ENCODE measurements around the gene CMTM3.
"Not testable (repeated sequence)": the region's sequence is repeated elsewhere in the genome, so short reads cannot be mapped to it uniquely, and the experiment has no call there.

Gene CMTM3

DNA sequence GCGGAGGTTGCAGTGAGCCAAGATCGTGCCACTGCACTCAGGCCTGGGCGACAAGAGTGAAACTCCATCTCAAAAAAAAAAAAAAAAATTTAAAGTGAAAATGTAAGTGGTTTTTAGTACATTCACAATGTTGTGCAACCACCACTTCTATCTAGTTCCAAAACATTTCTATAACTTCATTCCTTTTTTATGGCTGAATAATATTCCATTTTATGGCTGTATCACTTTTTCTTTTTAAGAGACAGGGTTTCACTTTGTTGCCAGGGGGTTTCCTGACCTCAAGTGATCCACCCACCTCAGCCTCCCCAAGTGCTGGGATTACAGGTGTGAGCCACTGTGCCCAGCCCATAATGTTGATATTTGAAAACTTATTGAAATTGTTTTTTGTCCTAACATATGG lies 11.7 kb upstream of the CMTM3 start:
- no peak overlapping the region for H3K4me3 ChIP-seq (ENCODE audit: low read depth, low read length)
- TF ChIP-seq CTCF (conservative IDR thresholded peaks at IDR 0.05; ENCODE audit: low read depth, low read length) = no peak
- no peak for DNase-seq (ENCODE audit: low read depth)

GRCh38 chr16:66594739-66595138 lies 9.8 kb upstream of the CMTM3 start:
- no peak for DNase-seq (ENCODE audit: low read depth)
- TF ChIP-seq CTCF (conservative IDR thresholded peaks at IDR 0.05; ENCODE audit: low read depth, low read length) = no peak
- no peak overlapping the region for H3K4me3 ChIP-seq (ENCODE audit: low read depth, low read length)

GRCh38 chr16:66596559-66596958 lies 7.9 kb upstream of the CMTM3 start:
- H3K4me3 ChIP-seq (ENCODE audit: low read depth, low read length); DNase-seq (ENCODE audit: low read depth): not testable (repeated sequence)

DNA sequence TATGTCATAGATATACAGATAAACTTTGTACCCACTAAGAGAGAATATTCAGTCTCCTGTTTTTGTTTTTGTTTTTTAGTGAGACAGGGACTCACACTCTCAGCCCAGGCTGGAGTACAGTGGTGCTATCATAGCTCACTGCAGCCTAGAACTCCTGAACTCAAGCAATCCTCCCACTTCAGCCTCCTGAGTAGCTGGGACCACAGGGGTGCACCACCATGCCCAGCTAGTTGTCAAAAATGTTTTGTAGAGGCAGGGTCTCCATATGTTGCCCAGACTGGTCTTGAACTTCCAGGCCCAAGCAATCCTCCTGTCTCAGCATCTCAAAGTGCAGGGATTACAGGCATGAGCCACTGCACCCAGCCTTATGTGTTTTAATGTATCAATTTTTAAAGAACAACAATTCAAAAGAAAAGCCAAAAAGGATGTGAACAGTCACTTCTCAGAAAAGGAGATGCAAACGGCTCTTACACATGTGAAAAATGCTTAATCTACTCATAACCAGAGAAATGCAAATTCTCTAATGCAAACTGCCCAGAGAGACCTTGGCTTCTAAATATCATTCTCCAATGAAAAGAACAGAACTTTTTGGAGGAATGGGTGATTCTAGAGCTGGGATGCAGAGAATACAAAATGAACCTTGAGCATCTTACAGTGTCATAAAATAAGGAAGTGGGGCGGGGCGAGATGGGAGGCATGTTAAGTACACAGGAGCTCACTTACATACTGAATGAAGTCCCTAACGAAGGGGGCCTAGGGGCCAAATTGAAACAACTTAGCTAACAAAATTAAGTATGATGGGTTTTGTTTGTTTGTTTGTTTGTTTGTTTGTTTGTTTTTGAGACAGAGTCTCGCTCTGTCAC lies 7.3 kb upstream of the CMTM3 start:
- no peak overlapping the region for H3K4me3 ChIP-seq (ENCODE audit: low read depth, low read length)
- DNase-seq (ENCODE audit: low read depth) = no peak
- TF ChIP-seq CTCF (conservative IDR thresholded peaks at IDR 0.05; ENCODE audit: low read depth, low read length) = no peak

- no peak for DNase-seq (ENCODE audit: low read depth)
- TF ChIP-seq CTCF (conservative IDR thresholded peaks at IDR 0.05; ENCODE audit: low read depth, low read length) = no peak
These were observed 6.4 kb upstream of the CMTM3 start for GRCh38 chr16:66598111-66598510.

GRCh38 chr16:66599726-66600125 lies 4.8 kb upstream of the CMTM3 start:
- no peak for TF ChIP-seq CTCF (conservative IDR thresholded peaks at IDR 0.05; ENCODE audit: low read depth, low read length)
- no peak overlapping the region for H3K4me3 ChIP-seq (ENCODE audit: low read depth, low read length)
- DNase-seq (ENCODE audit: low read depth) = no peak

More at GRCh38 chr16:66598111-66598510, 6.4 kb upstream of the CMTM3 start:
- H3K4me3 ChIP-seq (ENCODE audit: low read depth, low read length) = no peak overlapping the region

DNA sequence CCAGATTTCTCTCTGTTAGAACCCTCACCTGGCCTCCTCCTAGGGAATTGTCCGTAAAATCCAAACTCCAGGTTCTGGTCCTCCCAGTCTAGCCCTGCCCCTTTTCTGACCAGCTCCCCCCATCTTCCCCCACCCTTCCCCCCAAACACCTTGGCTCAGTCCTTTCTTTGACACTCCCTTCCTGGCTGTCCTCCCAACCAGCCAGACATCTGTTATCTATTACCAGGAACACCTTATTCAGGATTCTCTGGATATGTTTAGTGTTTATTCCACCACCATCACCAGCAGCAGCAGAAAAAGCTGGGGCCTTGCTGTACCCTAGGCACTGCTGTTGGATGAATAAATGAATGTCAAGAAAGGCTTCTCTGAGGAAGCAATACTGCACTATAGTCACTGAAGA lies 4.0 kb upstream of the CMTM3 start:
- no peak overlapping the region for H3K4me3 ChIP-seq (ENCODE audit: low read depth, low read length)
- no peak for TF ChIP-seq CTCF (conservative IDR thresholded peaks at IDR 0.05; ENCODE audit: low read depth, low read length)
- DNase-seq (ENCODE audit: low read depth) = no peak

Measured in choroid plexus epithelial cell (primary cell).